Measurements from ENCODE around the gene KIF5B. TPM values are rescaled to one million over a fixed set of nuclear protein-coding genes. Genes with fewer than 3 reads are reported as not detected.
A peak's percentile ranks its signal among the peaks of the same experiment; 100 is the strongest.

Gene KIF5B
- total RNA-seq, 1 donor from 2014 or later, result 160 TPM

GRCh38 chr10:32038777-32039176 is 17.4 kb downstream of the KIF5B start:
- TF ChIP-seq EZH2 (IDR thresholded peaks at IDR 0.05; ENCODE audit: insufficient read depth, low read length), result no peak
- TF ChIP-seq CTCF (IDR thresholded peaks at IDR 0.05; ENCODE audit: insufficient read depth, low read depth, low read length), result no peak
- H3K27me3 Mint-ChIP-seq (ENCODE audit: low read depth, unreplicated experiment), result no peaks in the 10 kb centered on the region
- no peaks in the 10 kb centered on the region for H3K9me3 Mint-ChIP-seq (ENCODE audit: unreplicated experiment)
- H3K36me3 Mint-ChIP-seq (ENCODE audit: low read depth, unreplicated experiment), result peaks cover 16% of the 10 kb centered on the region
- no peak overlapping the region for H3K4me3 Mint-ChIP-seq (ENCODE audit: unreplicated experiment)
- no peak overlapping the region for H3K9ac ChIP-seq (ENCODE audit: low read length)
- H2AFZ ChIP-seq (ENCODE audit: low read depth, low read length), result no peak overlapping the region
- no peak overlapping the region for H3K27ac ChIP-seq (ENCODE audit: low read depth, low read length)
- no peak overlapping the region for H3K27ac Mint-ChIP-seq (ENCODE audit: unreplicated experiment)
- H3K36me3 ChIP-seq (ENCODE audit: insufficient read depth, low read length), result peaks cover 51% of the 10 kb centered on the region
- peaks cover 62% of the 10 kb centered on the region for H4K20me1 ChIP-seq (ENCODE audit: insufficient read depth, low read length)
- H3K4me1 ChIP-seq (ENCODE audit: insufficient read depth, low read length), result peaks cover 11% of the 10 kb centered on the region
- FAIRE-seq (no peak), DNase-seq (ENCODE audit: low read depth) (peak; percentile 58)
- H3K79me2 ChIP-seq (ENCODE audit: insufficient read depth, low read length), result peaks cover 87% of the 10 kb centered on the region
- no peak overlapping the region for H3K4me3 ChIP-seq (ENCODE audit: insufficient read depth, low read depth, low read length)
- no peaks in the 10 kb centered on the region for H3K27me3 ChIP-seq (ENCODE audit: insufficient read depth, low read length)
- H3K4me2 ChIP-seq (ENCODE audit: low read length), result no peak overlapping the region
- H3K9me3 ChIP-seq (ENCODE audit: insufficient read depth, low read depth, low read length), result no peaks in the 10 kb centered on the region
- H3K4me1 Mint-ChIP-seq (ENCODE audit: low read depth, unreplicated experiment), result peaks cover 25% of the 10 kb centered on the region

GRCh38 chr10:32036922-32037321 is 19.3 kb downstream of the KIF5B start:
- FAIRE-seq (no peak), DNase-seq (ENCODE audit: low read depth) (no peak)
- H3K36me3 Mint-ChIP-seq (ENCODE audit: low read depth, unreplicated experiment), result peaks cover 29% of the 10 kb centered on the region
- Histone ChIP-seq H3K9ac (ENCODE audit: low read length) (no peak overlapping the region), H3K27ac (ENCODE audit: low read depth, low read length) (no peak overlapping the region), H3K4me2 (ENCODE audit: low read length) (no peak overlapping the region), H3K4me1 (ENCODE audit: insufficient read depth, low read length) (peaks cover 3% of the 10 kb centered on the region), H3K36me3 (ENCODE audit: insufficient read depth, low read length) (peaks cover 63% of the 10 kb centered on the region), H3K9me3 (ENCODE audit: insufficient read depth, low read depth, low read length) (no peaks in the 10 kb centered on the region), H4K20me1 (ENCODE audit: insufficient read depth, low read length) (peaks cover 62% of the 10 kb centered on the region), H3K79me2 (ENCODE audit: insufficient read depth, low read length) (peaks cover 80% of the 10 kb centered on the region), H3K4me3 (ENCODE audit: insufficient read depth, low read depth, low read length) (no peak overlapping the region), H2AFZ (ENCODE audit: low read depth, low read length) (no peak overlapping the region), H3K27me3 (ENCODE audit: insufficient read depth, low read length) (no peaks in the 10 kb centered on the region)
- no peaks in the 10 kb centered on the region for H3K9me3 Mint-ChIP-seq (ENCODE audit: unreplicated experiment)
- H3K27me3 Mint-ChIP-seq (ENCODE audit: low read depth, unreplicated experiment), result no peaks in the 10 kb centered on the region
- no peak for TF ChIP-seq CTCF (IDR thresholded peaks at IDR 0.05; ENCODE audit: insufficient read depth, low read depth, low read length)
- no peak overlapping the region for H3K27ac Mint-ChIP-seq (ENCODE audit: unreplicated experiment)
- H3K4me3 Mint-ChIP-seq (ENCODE audit: unreplicated experiment), result no peak overlapping the region
- H3K4me1 Mint-ChIP-seq (ENCODE audit: low read depth, unreplicated experiment), result peaks cover 19% of the 10 kb centered on the region

GRCh38 chr10:32035038-32035437 is 21.2 kb downstream of the KIF5B start:
- Histone ChIP-seq H3K9ac (ENCODE audit: low read length) (no peak overlapping the region), H2AFZ (ENCODE audit: low read depth, low read length) (no peak overlapping the region), H3K27ac (ENCODE audit: low read depth, low read length) (no peak overlapping the region), H3K36me3 (ENCODE audit: insufficient read depth, low read length) (peaks cover 78% of the 10 kb centered on the region), H4K20me1 (ENCODE audit: insufficient read depth, low read length) (peaks cover 55% of the 10 kb centered on the region), H3K9me3 (ENCODE audit: insufficient read depth, low read depth, low read length) (no peaks in the 10 kb centered on the region), H3K4me2 (ENCODE audit: low read length) (no peak overlapping the region), H3K27me3 (ENCODE audit: insufficient read depth, low read length) (no peaks in the 10 kb centered on the region), H3K4me1 (ENCODE audit: insufficient read depth, low read length) (no peaks in the 10 kb centered on the region), H3K79me2 (ENCODE audit: insufficient read depth, low read length) (peaks cover 76% of the 10 kb centered on the region), H3K4me3 (ENCODE audit: insufficient read depth, low read depth, low read length) (no peak overlapping the region)
- no peak overlapping the region for H3K27ac Mint-ChIP-seq (ENCODE audit: unreplicated experiment)
- H3K9me3 Mint-ChIP-seq (ENCODE audit: unreplicated experiment), result no peaks in the 10 kb centered on the region
- H3K4me3 Mint-ChIP-seq (ENCODE audit: unreplicated experiment), result no peak overlapping the region
- FAIRE-seq (no peak), DNase-seq (ENCODE audit: low read depth) (no peak)
- H3K4me1 Mint-ChIP-seq (ENCODE audit: low read depth, unreplicated experiment), result peaks cover 10% of the 10 kb centered on the region
- H3K36me3 Mint-ChIP-seq (ENCODE audit: low read depth, unreplicated experiment), result peaks cover 31% of the 10 kb centered on the region
- TF ChIP-seq CTCF (IDR thresholded peaks at IDR 0.05; ENCODE audit: insufficient read depth, low read depth, low read length) (no peak), EZH2 (IDR thresholded peaks at IDR 0.05; ENCODE audit: insufficient read depth, low read length) (no peak)
- H3K27me3 Mint-ChIP-seq (ENCODE audit: low read depth, unreplicated experiment), result no peaks in the 10 kb centered on the region

Data from astrocyte (in vitro differentiated cells and primary cell).